SK-N-MC (cell line): ENCODE data around the gene MSANTD2.

Experiments used
- EZH2 ChIP-seq: fragments of 200-600 bp; sonication (generic); IDR thresholded peaks from one replicate; pipeline ENCODE4 v1.6.1; 2017; ENCODE audit warnings: antibody characterized with exemption
- POLR2AphosphoS5 ChIP-seq: IDR thresholded peaks from 2 replicates; pipeline ENCODE4 v1.6.1; 2012; ENCODE audit warnings: mild to moderate bottlenecking, low read depth, low read length, borderline replicate concordance

DNA sequence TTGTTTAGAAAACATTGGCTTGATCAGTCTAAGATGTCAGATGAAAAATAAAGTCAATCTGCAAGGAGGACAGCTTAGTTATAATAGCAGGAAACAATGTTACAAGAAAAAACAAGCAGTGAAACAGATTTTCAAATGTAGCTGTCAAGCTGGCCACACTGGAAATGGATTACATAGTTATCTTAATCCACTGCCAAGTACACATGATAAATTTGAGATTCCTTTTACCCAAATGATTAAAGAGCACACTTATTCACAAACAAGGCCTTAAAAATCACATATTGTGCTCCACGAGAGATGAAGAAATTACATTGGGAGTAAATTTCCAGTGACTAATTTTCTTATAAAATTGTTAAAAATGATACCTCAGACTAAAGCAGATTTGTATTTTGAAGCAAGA is 20.6 kb downstream of the MSANTD2 start:
- TF ChIP-seq EZH2 (no peak), POLR2AphosphoS5 (no peak)
